ENCODE data around the gene MGAT4D.

Gene MGAT4D

GRCh38 chr4:140504261-140504660, 6.2 kb upstream of the MGAT4D start:
- TF ChIP-seq CTCF (IDR thresholded peaks at IDR 0.05; ENCODE audit: extremely low read depth, missing control alignments) = no peak

GRCh38 chr4:140499391-140499790, 1.3 kb upstream of the MGAT4D start:
- no peak for TF ChIP-seq CTCF (IDR thresholded peaks at IDR 0.05; ENCODE audit: extremely low read depth, missing control alignments)
- DNase-seq (ENCODE audit: low spot score) = no peak

More at GRCh38 chr4:140504261-140504660, 6.2 kb upstream of the MGAT4D start:
- no peak for DNase-seq (ENCODE audit: low spot score)

- DNase-seq (ENCODE audit: low spot score) = no peak
- TF ChIP-seq CTCF (IDR thresholded peaks at IDR 0.05; ENCODE audit: extremely low read depth, missing control alignments) = no peak
Measured at GRCh38 chr4:140497405-140497746, 717 bp downstream of the MGAT4D start.

- DNase-seq (ENCODE audit: low spot score) = no peak
- TF ChIP-seq CTCF (IDR thresholded peaks at IDR 0.05; ENCODE audit: extremely low read depth, missing control alignments) = no peak
Measured at GRCh38 chr4:140485939-140486338, 12.2 kb downstream of the MGAT4D start.

- TF ChIP-seq CTCF (IDR thresholded peaks at IDR 0.05; ENCODE audit: extremely low read depth, missing control alignments) = no peak
- DNase-seq (ENCODE audit: low spot score) = no peak
Measured at GRCh38 chr4:140483445-140483844, 14.6 kb downstream of the MGAT4D start.

- no peak for TF ChIP-seq CTCF (IDR thresholded peaks at IDR 0.05; ENCODE audit: extremely low read depth, missing control alignments)
Measured at GRCh38 chr4:140472156-140472555, 25.9 kb downstream of the MGAT4D start.

GRCh38 chr4:140469791-140470733, 28.0 kb downstream of the MGAT4D start:
- no peak for TF ChIP-seq CTCF (IDR thresholded peaks at IDR 0.05; ENCODE audit: extremely low read depth, missing control alignments)
- no peak for DNase-seq (ENCODE audit: low spot score)

More at GRCh38 chr4:140472156-140472555, 25.9 kb downstream of the MGAT4D start:
- DNase-seq (ENCODE audit: low spot score) = no peak
